Measurements from ENCODE around the gene PSTPIP2.

The PSTPIP2 gene

GRCh38 chr18:46080156-46080555 is 8.1 kb upstream of the PSTPIP2 start:
- TF ChIP-seq CTCF (conservative IDR thresholded peaks at IDR 0.05; ENCODE audit: low read depth, low read length) = no peak
- no peak overlapping the region for H3K4me3 ChIP-seq (ENCODE audit: low read depth, low read length)
- DNase-seq (ENCODE audit: low read depth) = no peak

GRCh38 chr18:46079336-46079735 is 7.3 kb upstream of the PSTPIP2 start:
- TF ChIP-seq CTCF (conservative IDR thresholded peaks at IDR 0.05; ENCODE audit: low read depth, low read length) = no peak

GRCh38 chr18:46073474-46074331 is 1.6 kb upstream of the PSTPIP2 start:
- no peak overlapping the region for H3K4me3 ChIP-seq (ENCODE audit: low read depth, low read length)

More at GRCh38 chr18:46079336-46079735, 7.3 kb upstream of the PSTPIP2 start:
- no peak for DNase-seq (ENCODE audit: low read depth)
- H3K4me3 ChIP-seq (ENCODE audit: low read depth, low read length) = no peak overlapping the region

GRCh38 chr18:46072959-46073358 is 899 bp upstream of the PSTPIP2 start:
- no peak for DNase-seq (ENCODE audit: low read depth)
- TF ChIP-seq CTCF (conservative IDR thresholded peaks at IDR 0.05; ENCODE audit: low read depth, low read length) = no peak
- no peak overlapping the region for H3K4me3 ChIP-seq (ENCODE audit: low read depth, low read length)

More at GRCh38 chr18:46073474-46074331, 1.6 kb upstream of the PSTPIP2 start:
- peak; percentile 70 for TF ChIP-seq CTCF (conservative IDR thresholded peaks at IDR 0.05; ENCODE audit: low read depth, low read length)
- DNase-seq (ENCODE audit: low read depth) = peak; percentile 85

- peak overlapping the region; percentile 78 for H3K4me3 ChIP-seq (ENCODE audit: low read depth, low read length)
- peak; percentile 22 for TF ChIP-seq CTCF (conservative IDR thresholded peaks at IDR 0.05; ENCODE audit: low read depth, low read length)
- DNase-seq (ENCODE audit: low read depth) = no peak
These were observed 362 bp upstream of the PSTPIP2 start for GRCh38 chr18:46072376-46072867.

- peak overlapping the region; percentile 78 for H3K4me3 ChIP-seq (ENCODE audit: low read depth, low read length)
- no peak for DNase-seq (ENCODE audit: low read depth)
- TF ChIP-seq CTCF (conservative IDR thresholded peaks at IDR 0.05; ENCODE audit: low read depth, low read length) = no peak
These were observed 1.0 kb downstream of the PSTPIP2 start for GRCh38 chr18:46070815-46071652.

Data from choroid plexus epithelial cell (primary cell).